Measurements from ENCODE around the gene LUC7L.

Gene LUC7L

DNA sequence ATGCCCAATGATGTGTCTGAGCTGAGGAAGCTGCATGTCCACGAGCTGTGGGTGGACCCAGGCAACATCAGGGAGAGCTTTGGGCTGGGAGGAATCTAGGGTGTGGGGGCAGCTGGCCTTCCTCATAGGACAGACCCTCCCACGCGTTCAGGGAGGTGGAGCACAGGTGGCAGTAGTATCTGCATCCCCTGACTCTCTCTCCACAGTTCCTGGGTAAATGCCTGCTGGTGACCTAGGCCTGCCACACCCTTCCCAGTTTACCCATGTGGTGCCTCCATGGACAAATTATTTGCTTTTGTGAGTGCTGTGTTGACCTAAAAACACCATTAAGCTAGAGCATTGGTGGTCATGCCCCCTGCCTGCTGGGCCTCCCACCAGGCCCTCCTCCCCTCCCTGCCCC, 60.2 kb downstream of the LUC7L start:
- Histone ChIP-seq H4K12ac (ENCODE audit: low read depth, low read length) (no peak overlapping the region), H3K79me1 (ENCODE audit: low read length) (no peaks in the 10 kb centered on the region), H3K9ac (ENCODE audit: low read length) (no peak overlapping the region), H2BK5ac (ENCODE audit: low read depth, low read length, poor library complexity) (no peak overlapping the region), H3K18ac (ENCODE audit: low read length) (no peak overlapping the region), H3K79me2 (ENCODE audit: control insufficient read depth, insufficient read depth, low read length, poor library complexity) (no peaks in the 10 kb centered on the region), H3K4me2 (ENCODE audit: low read length) (no peak overlapping the region), H2BK120ac (ENCODE audit: insufficient read depth, low read length, poor library complexity) (no peak overlapping the region), H3K14ac (ENCODE audit: low read length) (no peak overlapping the region), H3K23ac (ENCODE audit: low read length) (no peak overlapping the region), H4K91ac (ENCODE audit: low read depth, low read length) (no peak overlapping the region), H2BK12ac (ENCODE audit: low read length) (no peak overlapping the region), H4K8ac (ENCODE audit: low read depth, low read length) (no peak overlapping the region), H3K4ac (ENCODE audit: low read depth, low read length) (no peak overlapping the region), H3K27ac (ENCODE audit: low read depth, low read length) (no peak overlapping the region), H3K9me3 (ENCODE audit: insufficient read depth, low read depth, low read length) (peaks cover 2% of the 10 kb centered on the region), H3K4me1 (ENCODE audit: control insufficient read depth in 1 of 2, insufficient read depth in 2 of 2, low read length in 2 of 2) (no peaks in the 10 kb centered on the region), H2AK5ac (ENCODE audit: low read length) (no peak overlapping the region), H2AFZ (ENCODE audit: insufficient read depth, low read length, poor library complexity) (no peak overlapping the region), H3K27me3 (ENCODE audit: insufficient read depth, low read length) (peaks cover 47% of the 10 kb centered on the region), H3K4me3 (ENCODE audit: low read depth, low read length) (no peak overlapping the region), H3K36me3 (ENCODE audit: control insufficient read depth in 1 of 2, insufficient read depth in 2 of 2, low read length in 2 of 2) (no peaks in the 10 kb centered on the region)
- DNase-seq, result no peak
- WGBS (ENCODE audit: extremely low coverage, insufficient coverage, insufficient read length), result no CpG with 5 or more reads among the region's 3 CpGs

DNA sequence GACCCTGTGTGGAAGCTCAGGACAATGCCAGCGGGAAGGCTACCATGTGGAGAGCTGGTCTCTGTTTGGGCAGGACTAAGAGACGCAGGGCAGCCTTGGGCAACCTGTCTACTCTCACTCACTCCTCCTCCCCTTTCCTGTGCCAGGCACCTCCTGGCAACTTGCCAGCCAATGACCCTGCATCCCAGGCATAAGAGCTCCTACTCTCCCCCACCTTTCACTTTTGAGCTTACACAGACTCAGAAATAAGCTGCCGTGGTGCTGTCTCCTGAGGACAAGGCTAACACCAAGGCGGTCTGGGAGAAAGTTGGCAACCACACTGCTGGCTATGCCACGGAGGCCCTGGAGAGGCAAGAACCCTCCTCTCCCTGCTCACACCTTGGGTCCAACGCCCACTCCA, 60.8 kb downstream of the LUC7L start:
- no peak overlapping the region for H2BK5ac ChIP-seq (ENCODE audit: low read depth, low read length, poor library complexity)
- H2BK12ac ChIP-seq (ENCODE audit: low read length), result no peak overlapping the region
- H3K18ac ChIP-seq (ENCODE audit: low read length), result no peak overlapping the region
- no peaks in the 10 kb centered on the region for H3K36me3 ChIP-seq (ENCODE audit: control insufficient read depth in 1 of 2, insufficient read depth in 2 of 2, low read length in 2 of 2)
- no peak overlapping the region for H3K27ac ChIP-seq (ENCODE audit: low read depth, low read length)
- no peak overlapping the region for H2AK5ac ChIP-seq (ENCODE audit: low read length)
- H3K4me2 ChIP-seq (ENCODE audit: low read length), result no peak overlapping the region
- peaks cover 4% of the 10 kb centered on the region for H3K9me3 ChIP-seq (ENCODE audit: insufficient read depth, low read depth, low read length)
- H4K8ac ChIP-seq (ENCODE audit: low read depth, low read length), result no peak overlapping the region
- H2BK120ac ChIP-seq (ENCODE audit: insufficient read depth, low read length, poor library complexity), result no peak overlapping the region
- no peak overlapping the region for H4K12ac ChIP-seq (ENCODE audit: low read depth, low read length)
- no peak overlapping the region for H4K91ac ChIP-seq (ENCODE audit: low read depth, low read length)
- H3K9ac ChIP-seq (ENCODE audit: low read length), result no peak overlapping the region
- H3K4me3 ChIP-seq (ENCODE audit: low read depth, low read length), result no peak overlapping the region
- H3K23ac ChIP-seq (ENCODE audit: low read length), result no peak overlapping the region
- no peaks in the 10 kb centered on the region for H3K79me1 ChIP-seq (ENCODE audit: low read length)
- no peak for DNase-seq
- H3K4ac ChIP-seq (ENCODE audit: low read depth, low read length), result no peak overlapping the region
- H3K79me2 ChIP-seq (ENCODE audit: control insufficient read depth, insufficient read depth, low read length, poor library complexity), result no peaks in the 10 kb centered on the region
- no peak overlapping the region for H3K14ac ChIP-seq (ENCODE audit: low read length)
- H3K27me3 ChIP-seq (ENCODE audit: insufficient read depth, low read length), result peaks cover 47% of the 10 kb centered on the region
- no CpG with 5 or more reads among the region's 6 CpGs for WGBS (ENCODE audit: extremely low coverage, insufficient coverage, insufficient read length)
- no peaks in the 10 kb centered on the region for H3K4me1 ChIP-seq (ENCODE audit: control insufficient read depth in 1 of 2, insufficient read depth in 2 of 2, low read length in 2 of 2)
- H2AFZ ChIP-seq (ENCODE audit: insufficient read depth, low read length, poor library complexity), result no peak overlapping the region

DNA sequence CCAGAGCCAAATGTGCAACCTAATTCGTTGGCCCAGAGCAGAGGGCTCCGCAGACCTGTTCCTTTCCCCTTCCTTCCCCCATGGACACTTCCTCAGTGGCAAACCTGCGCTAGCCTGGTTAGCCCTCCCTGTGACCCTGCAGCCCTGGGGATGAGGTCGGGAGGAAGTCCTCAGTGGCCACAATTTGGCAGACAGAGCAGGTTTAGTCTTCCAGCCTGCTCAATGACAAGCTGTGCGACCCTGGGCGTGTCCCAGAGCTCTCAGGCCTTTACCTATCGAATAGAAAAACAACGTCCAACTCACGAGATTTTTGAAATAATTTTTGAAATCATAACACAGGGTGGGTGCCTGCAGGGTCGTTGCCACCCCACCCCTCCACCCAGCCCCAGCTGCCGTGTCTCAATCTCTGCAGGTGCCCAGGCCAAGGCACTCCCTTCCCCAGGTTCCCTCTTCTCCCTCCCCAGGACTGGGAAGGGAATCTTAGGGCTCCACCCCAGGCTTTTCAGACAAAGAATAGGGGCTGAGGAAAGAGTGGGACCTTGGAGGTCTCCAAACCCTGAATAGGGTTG, 62.0 kb downstream of the LUC7L start:
- WGBS (ENCODE audit: extremely low coverage, insufficient coverage, insufficient read length), result no CpG with 5 or more reads among the region's 11 CpGs
- H3K18ac ChIP-seq (ENCODE audit: low read length), result no peak overlapping the region
- peaks cover 52% of the 10 kb centered on the region for H3K27me3 ChIP-seq (ENCODE audit: insufficient read depth, low read length)
- H4K91ac ChIP-seq (ENCODE audit: low read depth, low read length), result no peak overlapping the region
- no peak overlapping the region for H3K9ac ChIP-seq (ENCODE audit: low read length)
- no peaks in the 10 kb centered on the region for H3K79me1 ChIP-seq (ENCODE audit: low read length)
- H3K9me3 ChIP-seq (ENCODE audit: insufficient read depth, low read depth, low read length), result peaks cover 8% of the 10 kb centered on the region
- no peaks in the 10 kb centered on the region for H3K4me1 ChIP-seq (ENCODE audit: control insufficient read depth in 1 of 2, insufficient read depth in 2 of 2, low read length in 2 of 2)
- no peak overlapping the region for H4K8ac ChIP-seq (ENCODE audit: low read depth, low read length)
- no peak overlapping the region for H2BK120ac ChIP-seq (ENCODE audit: insufficient read depth, low read length, poor library complexity)
- no peak overlapping the region for H3K14ac ChIP-seq (ENCODE audit: low read length)
- no peak overlapping the region for H3K4me2 ChIP-seq (ENCODE audit: low read length)
- no peaks in the 10 kb centered on the region for H3K79me2 ChIP-seq (ENCODE audit: control insufficient read depth, insufficient read depth, low read length, poor library complexity)
- H4K12ac ChIP-seq (ENCODE audit: low read depth, low read length), result no peak overlapping the region
- no peak overlapping the region for H2AFZ ChIP-seq (ENCODE audit: insufficient read depth, low read length, poor library complexity)
- H2AK5ac ChIP-seq (ENCODE audit: low read length), result no peak overlapping the region
- DNase-seq, result no peak
- no peak overlapping the region for H3K27ac ChIP-seq (ENCODE audit: low read depth, low read length)
- H3K4me3 ChIP-seq (ENCODE audit: low read depth, low read length), result no peak overlapping the region
- H2BK5ac ChIP-seq (ENCODE audit: low read depth, low read length, poor library complexity), result no peak overlapping the region
- H3K36me3 ChIP-seq (ENCODE audit: control insufficient read depth in 1 of 2, insufficient read depth in 2 of 2, low read length in 2 of 2), result no peaks in the 10 kb centered on the region
- no peak overlapping the region for H2BK12ac ChIP-seq (ENCODE audit: low read length)
- H3K4ac ChIP-seq (ENCODE audit: low read depth, low read length), result no peak overlapping the region
- no peak overlapping the region for H3K23ac ChIP-seq (ENCODE audit: low read length)

DNA sequence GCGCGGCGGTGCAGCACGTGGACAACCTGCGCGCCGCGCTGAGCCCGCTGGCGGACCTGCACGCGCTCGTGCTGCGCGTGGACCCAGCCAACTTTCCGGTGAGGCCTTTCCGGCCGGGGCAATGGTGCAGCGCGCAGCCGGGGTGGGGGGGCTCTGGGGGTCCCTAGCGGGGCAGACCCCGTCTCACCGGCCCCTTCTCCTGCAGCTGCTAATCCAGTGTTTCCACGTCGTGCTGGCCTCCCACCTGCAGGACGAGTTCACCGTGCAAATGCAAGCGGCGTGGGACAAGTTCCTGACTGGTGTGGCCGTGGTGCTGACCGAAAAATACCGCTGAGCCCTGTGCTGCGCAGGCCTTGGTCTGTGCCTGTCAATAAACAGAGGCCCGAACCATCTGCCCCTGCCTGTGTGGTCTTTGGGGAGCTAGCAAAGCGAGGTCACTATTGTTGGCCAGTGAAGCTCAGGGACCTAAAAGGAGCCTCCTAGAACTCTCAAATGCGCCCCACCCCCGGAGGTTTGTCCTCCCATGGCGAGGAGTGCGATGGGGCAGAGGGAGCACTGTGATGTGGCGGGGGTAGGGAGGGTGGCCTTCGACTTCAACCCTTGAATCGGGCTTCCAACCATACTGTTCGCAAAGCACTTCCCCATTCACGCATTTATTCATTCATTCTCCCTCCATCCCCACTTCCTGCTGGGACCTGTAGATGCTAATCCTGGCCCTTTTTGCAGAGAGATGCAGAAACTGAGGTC, 62.7 kb downstream of the LUC7L start:
- no peak overlapping the region for H4K91ac ChIP-seq (ENCODE audit: low read depth, low read length)
- peaks cover 8% of the 10 kb centered on the region for H3K9me3 ChIP-seq (ENCODE audit: insufficient read depth, low read depth, low read length)
- H3K18ac ChIP-seq (ENCODE audit: low read length), result no peak overlapping the region
- no peak overlapping the region for H2AFZ ChIP-seq (ENCODE audit: insufficient read depth, low read length, poor library complexity)
- no peak overlapping the region for H3K9ac ChIP-seq (ENCODE audit: low read length)
- DNase-seq, result no peak
- H3K14ac ChIP-seq (ENCODE audit: low read length), result no peak overlapping the region
- no peaks in the 10 kb centered on the region for H3K79me2 ChIP-seq (ENCODE audit: control insufficient read depth, insufficient read depth, low read length, poor library complexity)
- no peaks in the 10 kb centered on the region for H3K4me1 ChIP-seq (ENCODE audit: control insufficient read depth in 1 of 2, insufficient read depth in 2 of 2, low read length in 2 of 2)
- H2AK5ac ChIP-seq (ENCODE audit: low read length), result no peak overlapping the region
- no peak overlapping the region for H3K23ac ChIP-seq (ENCODE audit: low read length)
- H2BK120ac ChIP-seq (ENCODE audit: insufficient read depth, low read length, poor library complexity), result no peak overlapping the region
- H3K4ac ChIP-seq (ENCODE audit: low read depth, low read length), result no peak overlapping the region
- H2BK12ac ChIP-seq (ENCODE audit: low read length), result no peak overlapping the region
- H4K8ac ChIP-seq (ENCODE audit: low read depth, low read length), result no peak overlapping the region
- no CpG with 5 or more reads among the region's 45 CpGs for WGBS (ENCODE audit: extremely low coverage, insufficient coverage, insufficient read length)
- H3K27ac ChIP-seq (ENCODE audit: low read depth, low read length), result no peak overlapping the region
- H4K12ac ChIP-seq (ENCODE audit: low read depth, low read length), result no peak overlapping the region
- H3K36me3 ChIP-seq (ENCODE audit: control insufficient read depth in 1 of 2, insufficient read depth in 2 of 2, low read length in 2 of 2), result no peaks in the 10 kb centered on the region
- H3K4me3 ChIP-seq (ENCODE audit: low read depth, low read length), result peak overlapping the region; percentile 13
- peaks cover 50% of the 10 kb centered on the region for H3K27me3 ChIP-seq (ENCODE audit: insufficient read depth, low read length)
- no peak overlapping the region for H2BK5ac ChIP-seq (ENCODE audit: low read depth, low read length, poor library complexity)
- H3K4me2 ChIP-seq (ENCODE audit: low read length), result no peak overlapping the region
- no peaks in the 10 kb centered on the region for H3K79me1 ChIP-seq (ENCODE audit: low read length)
